ENCODE results near the gene ARHGAP33.

Gene ARHGAP33

GRCh38 chr19:35789195-35789977 lies 14.0 kb downstream of the ARHGAP33 start:
- TF ChIP-seq CTCF (IDR thresholded peaks at IDR 0.05; ENCODE audit: control insufficient read depth, insufficient read depth, low read depth, low read length, missing control alignments) = no peak
- H3K4me3 ChIP-seq (ENCODE audit: control insufficient read depth, low read depth, low read length) = no peak overlapping the region
- DNase-seq (ENCODE audit: low read depth) = no peak

GRCh38 chr19:35789978-35790944 lies 14.9 kb downstream of the ARHGAP33 start:
- no peak for DNase-seq (ENCODE audit: low read depth)
- TF ChIP-seq CTCF (IDR thresholded peaks at IDR 0.05; ENCODE audit: control insufficient read depth, insufficient read depth, low read depth, low read length, missing control alignments) = no peak
- H3K4me3 ChIP-seq (ENCODE audit: control insufficient read depth, low read depth, low read length) = no peak overlapping the region

- H3K4me3 ChIP-seq (ENCODE audit: control insufficient read depth, low read depth, low read length) = no peak overlapping the region
- no peak for TF ChIP-seq CTCF (IDR thresholded peaks at IDR 0.05; ENCODE audit: control insufficient read depth, insufficient read depth, low read depth, low read length, missing control alignments)
- no peak for DNase-seq (ENCODE audit: low read depth)
Measured at GRCh38 chr19:35790981-35791813, 15.8 kb downstream of the ARHGAP33 start.

- TF ChIP-seq CTCF (IDR thresholded peaks at IDR 0.05; ENCODE audit: control insufficient read depth, insufficient read depth, low read depth, low read length, missing control alignments) = no peak
- DNase-seq (ENCODE audit: low read depth) = no peak
- no peak overlapping the region for H3K4me3 ChIP-seq (ENCODE audit: control insufficient read depth, low read depth, low read length)
Measured at GRCh38 chr19:35791814-35792279, 16.5 kb downstream of the ARHGAP33 start.

GRCh38 chr19:35792312-35792711 lies 16.9 kb downstream of the ARHGAP33 start:
- TF ChIP-seq CTCF (IDR thresholded peaks at IDR 0.05; ENCODE audit: control insufficient read depth, insufficient read depth, low read depth, low read length, missing control alignments) = no peak
- no peak overlapping the region for H3K4me3 ChIP-seq (ENCODE audit: control insufficient read depth, low read depth, low read length)
- no peak for DNase-seq (ENCODE audit: low read depth)

- no peak for TF ChIP-seq CTCF (IDR thresholded peaks at IDR 0.05; ENCODE audit: control insufficient read depth, insufficient read depth, low read depth, low read length, missing control alignments)
- H3K4me3 ChIP-seq (ENCODE audit: control insufficient read depth, low read depth, low read length) = no peak overlapping the region
- DNase-seq (ENCODE audit: low read depth) = no peak
Measured at GRCh38 chr19:35792888-35793287, 17.5 kb downstream of the ARHGAP33 start.
